ENCODE results near the gene APBB2.

DNA sequence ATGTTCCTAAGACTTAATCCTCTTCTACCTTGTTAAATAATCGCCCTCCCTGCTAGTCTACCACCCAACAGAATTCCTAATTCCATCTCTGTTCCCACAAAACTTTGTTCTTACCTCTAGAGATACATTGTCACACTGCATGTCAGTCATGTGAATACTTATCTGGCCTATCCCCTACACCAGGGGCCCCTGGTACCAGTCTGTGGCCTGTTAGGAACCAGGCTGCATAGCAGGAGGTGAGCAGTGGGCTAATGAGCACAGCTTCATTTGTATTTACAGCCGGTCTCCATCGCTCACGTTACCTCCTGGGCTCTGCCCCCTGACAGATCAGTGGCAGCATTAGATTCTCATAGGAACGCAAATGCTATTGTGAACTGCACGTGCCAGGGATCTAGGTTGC, 73.9 kb downstream of the APBB2 start:
- TF ChIP-seq POLR2AphosphoS5 (IDR thresholded peaks at IDR 0.05; ENCODE audit: borderline replicate concordance, low read depth, low read length): no peak
- no peak for TF ChIP-seq EZH2 (IDR thresholded peaks at IDR 0.05)
